Coronary artery (tissue), 2 donors: ENCODE results near the gene ANKDD1A.

Experiments used
- DNase-seq: peaks from one replicate; pipeline ENCODE4 v3.0.0-alpha.2; 2017; ENCODE audit warnings: low spot score
- H3K27ac ChIP-seq, 2 donors: fragments of 200-600 bp; sonication (generic); one replicate each; pipeline ENCODE4 v1.5.1; 2016 to 2019
- H3K4me3 ChIP-seq: fragments of 200-600 bp; sonication (generic); 2 replicates; pipeline ENCODE4 v1.5.1; 2016; ENCODE audit warnings: mild to moderate bottlenecking, moderate library complexity
- TF ChIP-seq, protein P1 (sequence below): fragments of 200-600 bp; sonication (generic); IDR thresholded peaks from one replicate; pipeline ENCODE4 v1.5.1; 2019; ENCODE audit warnings: antibody characterized with exemption

The ANKDD1A gene

DNA sequence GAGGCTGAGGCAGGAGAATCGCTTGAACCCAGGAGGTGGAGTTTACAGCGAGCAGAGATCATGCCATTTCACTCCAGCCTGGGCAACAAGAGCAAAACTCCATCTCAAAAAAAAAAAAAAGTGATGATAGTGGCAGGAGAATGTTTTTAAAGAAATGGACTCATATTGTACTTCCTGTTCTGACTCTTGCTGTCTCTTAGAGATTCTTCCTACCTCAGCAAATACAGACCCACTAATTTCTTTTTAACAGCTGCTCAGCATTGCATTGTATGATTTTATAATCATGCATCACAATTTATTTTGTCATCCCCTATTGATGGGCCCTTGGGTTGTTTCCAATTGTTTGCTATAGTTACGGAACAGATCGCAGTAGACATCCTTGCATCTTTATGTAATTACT is 8.8 kb upstream of the ANKDD1A start:
- no peak for DNase-seq
- no peak overlapping the region for H3K27ac ChIP-seq
- TF ChIP-seq, protein P1, sequence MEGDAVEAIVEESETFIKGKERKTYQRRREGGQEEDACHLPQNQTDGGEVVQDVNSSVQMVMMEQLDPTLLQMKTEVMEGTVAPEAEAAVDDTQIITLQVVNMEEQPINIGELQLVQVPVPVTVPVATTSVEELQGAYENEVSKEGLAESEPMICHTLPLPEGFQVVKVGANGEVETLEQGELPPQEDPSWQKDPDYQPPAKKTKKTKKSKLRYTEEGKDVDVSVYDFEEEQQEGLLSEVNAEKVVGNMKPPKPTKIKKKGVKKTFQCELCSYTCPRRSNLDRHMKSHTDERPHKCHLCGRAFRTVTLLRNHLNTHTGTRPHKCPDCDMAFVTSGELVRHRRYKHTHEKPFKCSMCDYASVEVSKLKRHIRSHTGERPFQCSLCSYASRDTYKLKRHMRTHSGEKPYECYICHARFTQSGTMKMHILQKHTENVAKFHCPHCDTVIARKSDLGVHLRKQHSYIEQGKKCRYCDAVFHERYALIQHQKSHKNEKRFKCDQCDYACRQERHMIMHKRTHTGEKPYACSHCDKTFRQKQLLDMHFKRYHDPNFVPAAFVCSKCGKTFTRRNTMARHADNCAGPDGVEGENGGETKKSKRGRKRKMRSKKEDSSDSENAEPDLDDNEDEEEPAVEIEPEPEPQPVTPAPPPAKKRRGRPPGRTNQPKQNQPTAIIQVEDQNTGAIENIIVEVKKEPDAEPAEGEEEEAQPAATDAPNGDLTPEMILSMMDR, result no peak

DNA sequence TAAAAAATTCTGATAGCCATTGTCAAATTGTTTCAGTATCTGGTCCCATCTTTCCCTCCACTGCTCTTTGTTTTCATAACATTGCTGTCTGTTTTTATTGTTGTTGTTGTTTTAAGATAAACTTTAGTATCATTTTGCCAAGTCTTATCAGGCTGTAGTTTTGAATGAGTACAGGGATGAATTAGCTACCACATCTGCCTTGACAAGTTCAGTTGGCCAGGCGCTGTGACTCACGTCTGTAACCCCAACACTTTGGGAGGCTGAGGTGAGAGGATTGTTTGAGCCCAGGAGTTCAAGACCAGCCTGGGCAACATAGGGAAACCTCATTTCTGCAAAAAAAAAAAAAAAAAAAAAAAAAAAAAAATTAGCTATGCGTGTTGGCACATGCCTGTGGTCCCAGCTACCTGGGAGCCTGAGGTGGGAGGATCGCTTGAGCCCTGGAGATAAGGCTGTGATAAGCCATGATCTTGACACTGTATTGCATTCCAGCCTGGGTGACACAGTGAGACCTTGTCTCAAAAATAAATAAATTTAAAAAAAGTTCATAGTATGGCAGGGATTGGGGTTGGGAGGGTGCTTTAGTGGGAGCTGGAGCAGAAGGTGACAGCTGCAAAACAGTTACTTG is 8.3 kb upstream of the ANKDD1A start:
- TF ChIP-seq, protein P1, result no peak
- Histone ChIP-seq H3K27ac (no peak overlapping the region), H3K4me3 (no peak overlapping the region)
- no peak for DNase-seq

More for the DNA sequence above, 8.8 kb upstream of the ANKDD1A start:
- H3K4me3 ChIP-seq, result no peak overlapping the region

DNA sequence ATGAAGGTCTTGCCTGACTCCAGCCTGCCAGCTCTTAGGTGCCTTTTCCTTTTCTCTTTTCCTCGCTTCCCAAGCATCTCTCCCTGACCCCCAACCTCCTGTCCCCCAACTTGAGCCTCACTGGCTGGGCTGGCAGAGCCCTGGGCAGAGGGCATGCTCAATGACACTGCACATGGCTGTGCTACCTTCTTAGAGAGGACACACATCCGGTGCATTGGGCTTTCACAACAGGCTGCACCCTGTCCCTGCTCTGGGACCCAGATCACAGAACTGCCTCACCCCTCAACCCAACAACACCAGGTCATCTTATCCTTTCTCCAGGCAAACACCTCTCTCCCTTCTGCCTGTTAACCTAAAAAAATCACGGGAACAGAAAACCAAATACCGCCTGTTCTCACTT is 7.5 kb upstream of the ANKDD1A start:
- Histone ChIP-seq H3K27ac (no peak overlapping the region), H3K4me3 (no peak overlapping the region)
- TF ChIP-seq, protein P1, result no peak
- DNase-seq, result no peak

DNA sequence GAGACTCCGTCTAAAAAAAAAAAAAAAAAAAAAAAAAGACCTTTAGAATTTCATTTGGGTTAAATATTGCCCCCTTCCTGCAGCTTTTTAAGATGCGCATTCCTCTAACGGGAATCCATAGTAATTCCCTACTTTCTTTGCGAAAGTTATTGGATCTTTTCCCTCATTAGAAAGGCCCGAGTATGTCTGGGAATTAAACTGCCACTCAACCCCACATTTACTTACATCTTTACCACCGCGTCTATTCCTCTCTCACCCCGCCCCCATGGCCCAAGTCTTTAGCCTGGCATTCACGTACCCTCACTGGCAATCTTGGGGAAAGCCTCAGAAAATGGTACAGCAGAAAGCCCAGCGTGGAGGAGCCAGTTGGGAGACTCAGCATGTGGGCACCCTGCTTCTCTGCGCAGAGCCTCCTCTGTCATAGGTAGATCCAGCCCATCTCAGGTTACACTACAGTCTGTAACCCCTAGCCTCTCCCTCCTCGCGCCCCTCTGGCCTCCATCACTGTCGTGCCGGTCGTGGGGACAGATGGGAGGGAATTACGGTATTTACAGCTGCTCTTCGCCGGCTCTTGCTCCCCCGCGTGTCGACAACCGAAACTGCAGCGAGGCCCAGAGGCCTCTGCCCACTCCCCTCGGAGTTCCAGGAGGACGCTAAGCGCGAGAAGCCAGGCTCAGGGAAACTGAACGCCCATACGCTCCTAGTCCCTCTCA is 6.4 kb upstream of the ANKDD1A start:
- DNase-seq, result peak; percentile 86
- TF ChIP-seq, protein P1, result peak; percentile 85
- peak overlapping the region in 1 of 2 donors; percentile 50 for H3K27ac ChIP-seq
- peak overlapping the region; percentile 64 for H3K4me3 ChIP-seq

DNA sequence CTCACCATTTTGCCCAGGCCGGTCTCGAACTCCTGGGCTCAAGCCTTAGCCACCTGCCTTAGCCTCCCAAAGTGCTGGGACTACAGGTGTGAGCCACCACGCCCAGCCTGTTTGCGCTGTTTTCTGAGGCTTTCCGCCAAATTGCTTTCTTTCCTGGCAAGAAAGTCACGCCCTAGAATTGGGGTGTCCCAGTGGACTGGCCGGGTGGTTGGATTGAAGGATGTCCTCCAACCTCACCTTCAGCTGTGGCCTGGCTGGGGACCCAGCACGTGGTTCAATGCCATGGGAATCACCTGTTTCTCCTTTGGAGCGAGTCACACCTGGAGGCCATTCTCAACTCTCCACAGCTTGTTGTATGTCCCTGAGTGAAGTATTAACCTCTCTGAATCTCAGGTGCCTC is 5.8 kb upstream of the ANKDD1A start:
- TF ChIP-seq, protein P1, result no peak
- DNase-seq, result no peak
- no peak overlapping the region for H3K4me3 ChIP-seq
- H3K27ac ChIP-seq, result no peak overlapping the region

DNA sequence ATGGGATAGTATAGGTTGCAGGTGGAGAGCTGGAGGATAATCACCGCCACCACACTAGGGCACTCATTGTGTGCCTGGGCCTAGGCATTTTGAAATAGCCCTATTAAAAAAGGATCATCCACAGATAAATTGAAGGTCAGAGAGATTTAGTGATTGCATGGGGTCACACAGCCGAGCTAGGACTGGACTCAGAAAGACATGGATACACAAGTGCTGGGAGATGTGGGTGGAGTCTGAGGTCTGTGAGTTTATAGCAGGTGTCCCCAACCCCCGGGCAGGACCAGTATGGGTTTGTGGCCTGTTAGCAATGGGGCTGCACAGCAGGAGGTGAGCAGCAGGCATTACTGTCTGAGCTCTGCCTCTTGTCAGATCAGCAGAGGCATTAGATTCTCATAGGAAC is 5.3 kb upstream of the ANKDD1A start:
- no peak overlapping the region for H3K27ac ChIP-seq
- TF ChIP-seq, protein P1, result no peak
- no peak for DNase-seq

DNA sequence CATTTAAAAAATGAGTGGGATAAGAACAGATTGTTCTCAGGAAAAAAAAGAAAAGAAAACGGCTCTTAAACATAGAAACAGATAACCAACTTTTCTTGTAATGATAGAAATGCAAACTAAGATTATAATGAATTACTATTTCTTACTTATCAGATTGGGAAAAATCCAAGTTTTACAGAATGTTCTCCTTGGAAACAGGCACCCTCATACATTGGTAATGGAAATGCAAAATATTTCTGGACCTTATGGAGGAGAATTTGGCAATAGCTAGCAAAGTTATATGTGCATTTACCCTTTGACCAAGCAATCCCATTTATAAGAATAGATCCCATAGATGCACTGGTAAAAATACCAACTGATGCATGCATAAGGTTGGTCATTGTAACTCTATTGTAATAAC is 3.7 kb upstream of the ANKDD1A start:
- no peak for DNase-seq
- Histone ChIP-seq H3K27ac (no peak overlapping the region), H3K4me3 (no peak overlapping the region)
- TF ChIP-seq, protein P1, result no peak

More for the DNA sequence above, 5.3 kb upstream of the ANKDD1A start:
- no peak overlapping the region for H3K4me3 ChIP-seq
